ENCODE measurements around the gene FKBP10.

FKBP10 gene, protein sequence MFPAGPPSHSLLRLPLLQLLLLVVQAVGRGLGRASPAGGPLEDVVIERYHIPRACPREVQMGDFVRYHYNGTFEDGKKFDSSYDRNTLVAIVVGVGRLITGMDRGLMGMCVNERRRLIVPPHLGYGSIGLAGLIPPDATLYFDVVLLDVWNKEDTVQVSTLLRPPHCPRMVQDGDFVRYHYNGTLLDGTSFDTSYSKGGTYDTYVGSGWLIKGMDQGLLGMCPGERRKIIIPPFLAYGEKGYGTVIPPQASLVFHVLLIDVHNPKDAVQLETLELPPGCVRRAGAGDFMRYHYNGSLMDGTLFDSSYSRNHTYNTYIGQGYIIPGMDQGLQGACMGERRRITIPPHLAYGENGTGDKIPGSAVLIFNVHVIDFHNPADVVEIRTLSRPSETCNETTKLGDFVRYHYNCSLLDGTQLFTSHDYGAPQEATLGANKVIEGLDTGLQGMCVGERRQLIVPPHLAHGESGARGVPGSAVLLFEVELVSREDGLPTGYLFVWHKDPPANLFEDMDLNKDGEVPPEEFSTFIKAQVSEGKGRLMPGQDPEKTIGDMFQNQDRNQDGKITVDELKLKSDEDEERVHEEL

DNA sequence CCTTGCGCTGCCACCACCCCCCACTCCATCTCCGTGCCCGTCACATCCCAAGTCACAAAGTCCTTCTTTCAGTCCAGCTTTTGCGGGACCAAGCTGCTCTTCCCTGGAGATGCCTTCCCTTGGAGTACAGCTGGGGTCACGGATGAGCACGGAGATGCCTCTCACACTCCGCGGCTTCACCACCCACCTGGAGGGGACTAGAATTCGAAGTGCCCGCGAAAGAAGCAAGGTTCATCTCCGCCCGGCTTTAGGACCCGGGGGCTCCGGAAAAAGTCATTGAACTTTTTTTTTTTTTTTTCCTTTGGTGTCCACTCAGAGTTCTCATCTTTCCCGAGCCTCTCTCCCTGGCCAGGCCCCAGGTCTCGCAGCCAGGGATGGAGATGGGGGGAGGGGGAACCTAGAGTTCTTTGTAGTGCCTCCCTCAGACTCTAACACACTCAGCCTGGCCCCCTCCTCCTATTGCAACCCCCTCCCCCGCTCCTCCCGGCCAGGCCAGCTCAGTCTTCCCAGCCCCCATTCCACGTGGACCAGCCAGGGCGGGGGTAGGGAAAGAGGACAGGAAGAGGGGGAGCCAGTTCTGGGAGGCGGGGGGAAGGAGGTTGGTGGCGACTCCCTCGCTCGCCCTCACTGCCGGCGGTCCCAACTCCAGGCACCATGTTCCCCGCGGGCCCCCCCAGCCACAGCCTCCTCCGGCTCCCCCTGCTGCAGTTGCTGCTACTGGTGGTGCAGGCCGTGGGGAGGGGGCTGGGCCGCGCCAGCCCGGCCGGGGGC is at the start of gene FKBP10:
Gene FKBP10 (plus strand): TSS at position 624 of the 771 bp plus-strand sequence. CDS start 31 bp downstream, at position 655.
- peaks cover 0 to 34% (median 23%) of the 10 kb centered on the region in 5 donors for H3K4me1 ChIP-seq (ENCODE audit: control insufficient read depth in 5 of 5, insufficient read depth in 5 of 5, low read length in 5 of 5)
- H3K36me3 ChIP-seq (ENCODE audit: control insufficient read depth in 5 of 5, insufficient read depth in 5 of 5, low read length in 5 of 5) = no peaks in the 10 kb centered on the region
- peak within 1 kb of the TSS in 3 of 5 donors; percentile 41 to 66 (median 41) for H3K9ac ChIP-seq (ENCODE audit: low read length in 5 of 5)

DNA sequence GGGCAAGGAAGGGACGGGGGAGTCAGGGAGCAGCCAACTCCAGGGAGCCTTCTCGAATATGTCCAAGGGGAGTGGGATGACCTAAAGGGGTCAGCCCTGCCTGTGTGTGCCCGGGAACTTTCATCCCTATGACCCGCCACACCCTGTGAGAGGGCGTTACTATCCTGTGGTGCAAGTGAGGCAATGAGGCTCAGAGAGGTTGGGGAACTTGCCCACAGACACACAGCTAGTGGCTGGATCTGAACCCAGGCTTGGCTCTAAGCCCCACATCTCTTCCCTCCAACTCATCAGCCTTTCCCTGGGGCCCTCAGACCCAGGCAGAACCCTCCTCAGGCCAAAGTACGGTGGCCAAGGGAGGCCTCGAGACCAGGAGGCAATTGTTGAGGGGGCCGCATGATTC is 49.5 kb upstream of the FKBP10 start:
- H3K4me1 ChIP-seq (ENCODE audit: control insufficient read depth in 5 of 5, insufficient read depth in 5 of 5, low read length in 5 of 5) = no peaks in the 10 kb centered on the region
- no peak overlapping the region for H3K4me3 ChIP-seq (ENCODE audit: low read depth in 1 of 5, low read length in 5 of 5)
- H3K9me3 ChIP-seq (ENCODE audit: control insufficient read depth in 5 of 5, low read length in 5 of 5) = no peaks in the 10 kb centered on the region
- H3K9ac ChIP-seq (ENCODE audit: low read length in 5 of 5) = no peak overlapping the region
- no peaks in the 10 kb centered on the region for H3K27me3 ChIP-seq (ENCODE audit: control insufficient read depth in 5 of 5, insufficient read depth in 4 of 5, low read length in 5 of 5)
- H3K36me3 ChIP-seq (ENCODE audit: control insufficient read depth in 5 of 5, insufficient read depth in 5 of 5, low read length in 5 of 5) = peaks cover 4 to 86% (median 73%) of the 10 kb centered on the region in 5 donors
- H3K27ac ChIP-seq (ENCODE audit: low read depth, low read length) = no peak overlapping the region

More for the DNA sequence above, at the start of gene FKBP10:
- Histone ChIP-seq H3K27ac (ENCODE audit: low read depth, low read length) (peak within 1 kb of the TSS; percentile 23), H3K4me3 (ENCODE audit: low read depth in 1 of 5, low read length in 5 of 5) (peak within 1 kb of the TSS; percentile 70 to 83 (median 77)), H3K27me3 (ENCODE audit: control insufficient read depth in 5 of 5, insufficient read depth in 4 of 5, low read length in 5 of 5) (peaks cover 0 to 7% (median 2%) of the 10 kb centered on the region in 5 donors), H3K9me3 (ENCODE audit: control insufficient read depth in 5 of 5, low read length in 5 of 5) (no peaks in the 10 kb centered on the region)

DNA sequence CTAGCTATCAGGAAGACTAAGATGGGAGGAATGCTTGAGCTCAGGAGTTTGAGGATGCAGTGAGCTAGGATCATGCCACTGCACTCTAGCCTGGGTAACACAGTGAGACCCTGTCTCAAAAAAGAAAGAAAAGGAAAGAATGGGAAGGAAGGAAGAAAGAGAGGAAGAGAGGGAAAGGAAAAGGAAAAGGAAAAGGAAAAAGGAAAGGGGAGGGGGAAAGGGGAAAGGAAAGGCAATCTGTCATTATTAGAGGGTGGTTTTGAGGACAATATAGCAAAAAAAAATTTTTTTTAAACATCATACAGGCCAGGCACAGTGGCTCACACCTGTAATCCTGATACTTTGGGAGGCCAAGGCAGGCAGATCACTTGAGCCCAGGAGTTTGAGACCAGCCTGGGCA is 46.7 kb upstream of the FKBP10 start:
- Histone ChIP-seq H3K9ac (ENCODE audit: low read length in 5 of 5) (no peak overlapping the region), H3K4me1 (ENCODE audit: control insufficient read depth in 5 of 5, insufficient read depth in 5 of 5, low read length in 5 of 5) (no peaks in the 10 kb centered on the region), H3K27ac (ENCODE audit: low read depth, low read length) (no peak overlapping the region), H3K36me3 (ENCODE audit: control insufficient read depth in 5 of 5, insufficient read depth in 5 of 5, low read length in 5 of 5) (peaks cover 4 to 91% (median 81%) of the 10 kb centered on the region in 5 donors), H3K27me3 (ENCODE audit: control insufficient read depth in 5 of 5, insufficient read depth in 4 of 5, low read length in 5 of 5) (no peaks in the 10 kb centered on the region), H3K4me3 (ENCODE audit: low read depth in 1 of 5, low read length in 5 of 5) (no peak overlapping the region), H3K9me3 (ENCODE audit: control insufficient read depth in 5 of 5, low read length in 5 of 5) (no peaks in the 10 kb centered on the region)

DNA sequence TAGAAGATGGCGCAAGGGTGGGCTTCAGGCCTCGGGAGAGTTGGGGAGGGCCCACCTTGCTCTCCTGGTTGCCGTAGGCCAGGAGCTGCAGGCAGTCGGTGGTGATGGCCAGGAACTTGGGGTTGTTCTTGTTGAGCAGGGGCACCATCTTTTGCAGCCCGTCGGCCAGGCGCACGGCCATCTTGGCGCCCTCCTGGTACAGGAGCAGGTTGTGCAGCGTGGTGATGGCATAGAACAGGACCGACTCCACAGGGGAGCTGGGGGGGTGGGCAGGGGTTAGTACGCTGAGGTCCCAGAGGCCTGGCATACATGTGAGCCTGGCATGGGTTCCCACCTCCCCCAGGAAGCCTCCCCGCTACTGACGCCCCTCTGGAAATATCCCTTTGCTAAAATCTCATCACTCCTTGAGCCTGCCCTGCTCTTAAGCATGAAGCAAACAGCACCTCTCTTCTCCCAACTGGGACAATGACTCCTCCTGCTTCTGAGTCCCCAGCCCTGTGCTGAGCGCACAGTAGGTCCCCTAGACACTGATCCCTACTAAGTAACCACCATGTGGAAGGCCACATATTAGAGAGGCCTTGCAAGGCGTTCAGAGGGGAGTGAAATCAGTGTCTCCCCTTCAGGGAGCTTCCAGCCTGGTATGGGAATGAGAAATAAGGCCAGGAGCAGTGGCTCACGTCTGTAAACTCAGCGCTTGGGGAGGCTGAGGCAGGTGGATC is 45.3 kb upstream of the FKBP10 start:
- H3K9ac ChIP-seq (ENCODE audit: low read length in 5 of 5) = no peak overlapping the region
- H3K27me3 ChIP-seq (ENCODE audit: control insufficient read depth in 5 of 5, insufficient read depth in 4 of 5, low read length in 5 of 5) = no peaks in the 10 kb centered on the region
- peaks cover 0 to 3% (median 0%) of the 10 kb centered on the region in 5 donors for H3K4me1 ChIP-seq (ENCODE audit: control insufficient read depth in 5 of 5, insufficient read depth in 5 of 5, low read length in 5 of 5)
- no peak overlapping the region for H3K4me3 ChIP-seq (ENCODE audit: low read depth in 1 of 5, low read length in 5 of 5)
- H3K36me3 ChIP-seq (ENCODE audit: control insufficient read depth in 5 of 5, insufficient read depth in 5 of 5, low read length in 5 of 5) = peaks cover 4 to 90% (median 77%) of the 10 kb centered on the region in 5 donors
- H3K27ac ChIP-seq (ENCODE audit: low read depth, low read length) = no peak overlapping the region
- H3K9me3 ChIP-seq (ENCODE audit: control insufficient read depth in 5 of 5, low read length in 5 of 5) = no peaks in the 10 kb centered on the region

DNA sequence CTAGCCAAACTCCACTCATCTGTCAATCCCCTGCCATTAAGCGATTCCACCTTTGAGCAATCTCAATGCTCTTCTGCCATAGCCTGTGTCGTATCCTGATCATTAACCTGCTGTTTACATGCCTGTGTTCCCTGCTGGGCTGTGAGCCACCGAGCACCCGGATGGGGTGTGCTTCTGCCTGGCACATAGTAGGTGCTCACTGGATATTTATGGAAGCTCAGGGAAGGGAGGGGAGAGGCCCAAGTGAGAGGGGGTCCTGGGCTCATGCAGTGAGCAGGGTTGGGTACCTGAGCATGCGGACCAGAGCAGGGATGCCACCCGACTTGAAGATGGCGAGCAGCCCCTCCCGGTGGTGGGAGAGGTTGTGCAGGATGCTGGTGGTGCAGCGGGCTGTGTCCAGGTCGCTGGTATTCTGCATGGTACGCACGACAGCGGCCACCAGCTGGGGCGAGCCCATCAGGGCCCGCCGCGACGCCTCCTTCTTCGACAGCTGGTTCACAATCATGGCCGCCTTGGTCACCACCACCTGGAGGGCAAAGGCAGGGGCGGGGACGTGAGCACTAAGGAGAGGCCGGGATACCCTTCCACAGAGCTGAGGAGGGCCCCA is 44.0 kb upstream of the FKBP10 start:
- no peaks in the 10 kb centered on the region for H3K9me3 ChIP-seq (ENCODE audit: control insufficient read depth in 5 of 5, low read length in 5 of 5)
- peaks cover 4 to 84% (median 64%) of the 10 kb centered on the region in 5 donors for H3K36me3 ChIP-seq (ENCODE audit: control insufficient read depth in 5 of 5, insufficient read depth in 5 of 5, low read length in 5 of 5)
- H3K9ac ChIP-seq (ENCODE audit: low read length in 5 of 5) = no peak overlapping the region
- H3K4me3 ChIP-seq (ENCODE audit: low read depth in 1 of 5, low read length in 5 of 5) = no peak overlapping the region
- H3K27ac ChIP-seq (ENCODE audit: low read depth, low read length) = no peak overlapping the region
- peaks cover 0 to 15% (median 9%) of the 10 kb centered on the region in 5 donors for H3K4me1 ChIP-seq (ENCODE audit: control insufficient read depth in 5 of 5, insufficient read depth in 5 of 5, low read length in 5 of 5)
- no peaks in the 10 kb centered on the region for H3K27me3 ChIP-seq (ENCODE audit: control insufficient read depth in 5 of 5, insufficient read depth in 4 of 5, low read length in 5 of 5)

DNA sequence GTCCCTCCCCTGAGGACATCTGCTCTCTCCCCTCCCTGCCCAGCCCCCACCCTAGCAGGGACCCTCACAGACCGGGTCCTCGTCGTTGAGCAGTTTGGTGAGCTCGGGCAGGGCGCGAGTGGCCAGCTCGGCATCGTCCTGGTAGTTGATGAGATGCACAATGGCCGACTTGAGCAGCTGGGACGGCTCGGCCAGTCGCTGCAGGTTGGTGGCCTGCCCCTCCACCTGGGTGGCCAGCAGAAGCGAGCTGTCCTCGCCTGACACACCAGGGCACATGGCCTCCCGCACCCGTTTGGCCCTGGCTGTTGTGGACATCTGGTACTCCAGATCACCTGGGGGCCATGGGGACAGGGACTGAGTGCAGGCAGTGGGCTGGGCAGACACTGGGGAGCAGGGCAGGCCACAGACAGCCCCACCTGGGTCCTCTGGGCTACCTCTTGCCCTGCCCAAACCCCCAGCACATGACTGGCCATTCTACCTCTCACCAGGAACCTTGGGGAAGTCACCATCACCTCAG is 43.4 kb upstream of the FKBP10 start:
- H3K27me3 ChIP-seq (ENCODE audit: control insufficient read depth in 5 of 5, insufficient read depth in 4 of 5, low read length in 5 of 5) = no peaks in the 10 kb centered on the region
- H3K4me1 ChIP-seq (ENCODE audit: control insufficient read depth in 5 of 5, insufficient read depth in 5 of 5, low read length in 5 of 5) = peaks cover 0 to 17% (median 12%) of the 10 kb centered on the region in 5 donors
- H3K36me3 ChIP-seq (ENCODE audit: control insufficient read depth in 5 of 5, insufficient read depth in 5 of 5, low read length in 5 of 5) = peaks cover 4 to 79% (median 62%) of the 10 kb centered on the region in 5 donors
- H3K27ac ChIP-seq (ENCODE audit: low read depth, low read length) = no peak overlapping the region
- H3K4me3 ChIP-seq (ENCODE audit: low read depth in 1 of 5, low read length in 5 of 5) = no peak overlapping the region
- H3K9ac ChIP-seq (ENCODE audit: low read length in 5 of 5) = no peak overlapping the region
- no peaks in the 10 kb centered on the region for H3K9me3 ChIP-seq (ENCODE audit: control insufficient read depth in 5 of 5, low read length in 5 of 5)

DNA sequence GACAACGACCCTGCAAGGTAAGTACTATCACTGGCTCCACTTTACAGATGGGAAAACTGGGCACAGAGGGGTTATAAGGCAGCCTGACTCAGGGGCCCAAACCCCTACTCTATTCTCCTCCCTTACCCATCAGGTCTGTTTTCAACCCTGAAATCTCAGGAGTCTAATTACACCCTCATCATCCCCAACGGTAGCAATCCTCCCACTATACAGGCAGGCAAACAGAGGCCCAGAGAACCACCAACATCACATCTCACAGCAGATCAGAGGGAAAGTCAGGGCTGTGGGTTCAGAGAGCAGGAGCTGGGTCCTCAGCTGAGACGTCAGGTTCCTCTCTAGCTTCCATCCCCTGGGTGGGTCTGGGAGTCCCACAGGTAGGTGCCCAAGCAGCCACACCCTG is 42.8 kb upstream of the FKBP10 start:
- Histone ChIP-seq H3K9ac (ENCODE audit: low read length in 5 of 5) (no peak overlapping the region), H3K4me1 (ENCODE audit: control insufficient read depth in 5 of 5, insufficient read depth in 5 of 5, low read length in 5 of 5) (peaks cover 0 to 22% (median 12%) of the 10 kb centered on the region in 5 donors), H3K9me3 (ENCODE audit: control insufficient read depth in 5 of 5, low read length in 5 of 5) (no peaks in the 10 kb centered on the region), H3K27ac (ENCODE audit: low read depth, low read length) (no peak overlapping the region), H3K36me3 (ENCODE audit: control insufficient read depth in 5 of 5, insufficient read depth in 5 of 5, low read length in 5 of 5) (peaks cover 4 to 73% (median 56%) of the 10 kb centered on the region in 5 donors), H3K4me3 (ENCODE audit: low read depth in 1 of 5, low read length in 5 of 5) (no peak overlapping the region), H3K27me3 (ENCODE audit: control insufficient read depth in 5 of 5, insufficient read depth in 4 of 5, low read length in 5 of 5) (no peaks in the 10 kb centered on the region)

DNA sequence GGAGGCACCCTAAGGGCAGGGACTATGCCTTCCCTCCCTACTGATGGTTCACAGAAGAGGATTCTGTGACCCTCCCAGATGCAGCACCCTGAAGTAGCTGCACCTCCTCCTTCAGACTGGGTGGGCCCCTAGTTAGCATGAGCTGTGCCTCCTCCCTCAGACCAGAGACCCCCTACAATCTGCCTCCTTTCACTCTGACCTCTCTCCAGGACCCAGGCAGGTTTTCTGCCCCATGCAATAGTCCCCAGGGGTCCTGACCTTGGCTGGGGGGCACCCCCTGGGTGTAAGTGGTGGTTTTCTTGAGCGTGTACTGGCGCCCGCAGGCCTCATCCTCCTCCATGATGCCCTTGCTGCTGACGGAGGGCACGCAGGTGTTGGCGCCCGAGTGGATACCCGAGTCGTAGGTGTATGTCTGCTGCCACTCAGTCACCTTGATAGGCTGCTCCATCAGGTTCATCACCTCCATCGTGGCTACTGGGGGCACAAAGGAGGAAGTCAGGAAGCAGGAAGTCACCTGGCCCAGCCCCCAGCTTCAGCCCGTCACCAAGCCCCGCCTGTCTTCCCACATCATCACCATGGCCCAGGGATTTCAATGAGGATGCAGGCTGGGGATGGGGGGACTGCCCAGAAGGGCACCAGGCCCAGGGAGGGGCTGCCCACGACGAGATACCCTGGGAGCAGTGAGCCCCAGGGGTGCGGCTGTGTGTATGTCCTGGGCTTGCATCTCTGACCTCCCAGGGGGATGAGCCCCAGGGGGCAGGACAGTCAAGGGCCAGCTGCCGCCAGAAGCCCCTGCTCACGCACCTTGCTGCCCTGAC is 41.2 kb upstream of the FKBP10 start:
- Histone ChIP-seq H3K27ac (ENCODE audit: low read depth, low read length) (no peak overlapping the region), H3K9ac (ENCODE audit: low read length in 5 of 5) (peak overlapping the region in 1 of 5 donors; percentile 35), H3K4me3 (ENCODE audit: low read depth in 1 of 5, low read length in 5 of 5) (no peak overlapping the region), H3K4me1 (ENCODE audit: control insufficient read depth in 5 of 5, insufficient read depth in 5 of 5, low read length in 5 of 5) (peaks cover 5 to 39% (median 23%) of the 10 kb centered on the region in 5 donors), H3K36me3 (ENCODE audit: control insufficient read depth in 5 of 5, insufficient read depth in 5 of 5, low read length in 5 of 5) (peaks cover 2 to 59% (median 50%) of the 10 kb centered on the region in 5 donors), H3K9me3 (ENCODE audit: control insufficient read depth in 5 of 5, low read length in 5 of 5) (no peaks in the 10 kb centered on the region), H3K27me3 (ENCODE audit: control insufficient read depth in 5 of 5, insufficient read depth in 4 of 5, low read length in 5 of 5) (no peaks in the 10 kb centered on the region)

Measured in subcutaneous abdominal adipose tissue (tissue), 5 donors.